AG20443 (cell line): ENCODE measurements around the gene SLC43A2.
"Not testable (repeated sequence)": the region's sequence is repeated elsewhere in the genome, so short reads cannot be mapped to it uniquely, and the experiment has no call there.

ENCODE experiments used
- DNase-seq: peaks from one replicate; pipeline ENCODE4 v3.0.0; 2012; ENCODE audit warnings: low spot score, mixed read lengths

SLC43A2 gene

DNA sequence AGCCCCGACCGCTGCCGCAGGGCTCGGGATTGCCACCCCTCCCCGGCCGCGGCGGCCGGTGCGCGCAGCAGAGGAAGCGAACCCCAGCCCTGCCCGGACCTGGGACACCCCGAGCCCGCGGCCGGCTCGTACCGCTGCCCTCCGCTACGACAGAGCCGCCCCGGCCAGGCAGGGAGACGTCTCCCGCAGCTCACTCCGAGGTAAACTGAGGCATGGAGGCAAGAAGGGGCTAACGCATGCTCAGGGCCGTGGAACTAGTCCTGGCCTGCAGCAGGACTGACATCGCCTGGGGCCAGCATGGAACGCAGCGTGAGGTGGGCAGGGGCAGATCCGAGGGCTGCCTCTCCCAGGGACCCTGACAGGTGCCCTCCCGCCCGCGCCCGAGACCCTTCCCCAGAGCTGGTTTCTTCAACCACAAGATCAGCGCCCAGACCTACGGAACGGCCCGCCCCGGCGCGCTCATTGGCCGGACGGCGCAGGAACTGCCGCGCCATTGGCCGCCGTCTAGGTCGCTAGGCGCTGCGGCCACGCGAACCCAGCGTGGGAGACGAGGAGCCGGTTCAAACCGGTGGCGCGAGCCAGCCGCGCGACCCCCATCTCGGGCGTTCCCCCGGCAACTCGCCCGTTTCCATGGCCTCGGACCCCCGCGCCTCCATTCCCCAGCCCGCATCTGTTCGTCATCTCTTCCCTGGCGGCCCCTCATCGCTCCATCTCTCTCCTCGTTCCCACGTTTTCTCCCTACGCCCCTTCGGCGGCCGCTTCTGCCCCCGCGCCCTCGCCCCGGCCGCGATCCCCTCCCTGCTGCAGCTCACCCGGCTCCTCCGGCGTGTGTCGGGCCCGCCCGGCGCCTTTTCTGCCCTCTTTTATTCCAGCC lies at the start of gene SLC43A2:
Gene SLC43A2 (minus strand): TSS at position 853 of the 874 bp plus-strand sequence. CDS start 960 bp downstream, outside the sequence.
- DNase-seq: peak; percentile 96

DNA sequence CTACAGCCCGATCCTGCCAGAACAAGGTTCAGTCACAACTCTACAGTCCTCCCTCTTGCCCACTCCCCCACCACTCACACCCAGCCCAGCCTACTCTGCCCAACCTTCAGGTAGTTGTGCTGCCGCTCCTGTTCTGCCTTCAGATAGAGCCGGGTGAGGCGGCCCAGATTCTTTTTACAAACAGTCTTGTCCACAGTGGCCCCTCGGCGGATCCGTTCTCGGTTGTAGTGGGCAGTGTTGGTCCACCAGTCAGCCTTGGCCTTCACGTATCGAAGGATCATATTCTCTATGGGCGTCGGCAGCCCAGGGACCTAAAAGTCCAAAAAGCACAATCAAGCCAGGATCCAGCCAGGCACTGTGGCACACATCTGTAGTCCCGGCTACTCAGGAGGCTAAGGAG lies 47.8 kb upstream of the SLC43A2 start:
- no peak for DNase-seq

DNA sequence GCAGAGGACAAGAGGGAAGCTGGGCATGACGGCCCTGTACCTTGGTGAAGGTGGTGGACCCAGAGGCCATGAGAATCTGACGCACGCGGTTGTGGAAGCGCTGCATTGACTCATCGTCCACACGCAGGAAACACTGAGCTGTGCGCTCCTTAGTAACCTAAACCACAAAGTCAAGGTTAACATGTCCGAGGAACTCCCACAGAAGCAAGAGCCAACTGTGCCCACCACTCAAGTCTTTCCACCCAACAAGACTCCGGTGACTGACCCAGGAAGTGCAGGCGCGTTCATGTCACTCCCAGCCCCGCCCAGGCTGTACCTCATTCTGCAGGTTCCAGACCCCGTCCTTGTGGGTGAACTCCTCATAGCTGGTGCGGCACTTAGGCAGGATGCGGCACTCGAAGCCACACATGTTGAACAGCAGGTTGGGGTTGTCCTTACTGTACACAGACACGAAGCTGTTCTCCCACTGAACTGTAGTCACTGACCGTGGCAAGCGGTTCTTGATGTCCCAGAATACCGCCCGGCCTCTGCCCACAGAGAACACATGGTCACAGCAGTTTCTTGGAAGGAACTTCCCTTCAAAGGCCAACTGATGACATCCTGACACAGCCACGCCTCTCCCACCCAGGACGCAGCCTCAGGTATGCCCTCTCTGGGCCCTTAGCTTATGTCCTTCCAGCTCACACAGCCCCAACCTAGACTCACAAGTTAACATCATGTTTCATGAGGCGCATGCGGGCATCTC lies 44.6 kb upstream of the SLC43A2 start:
- no peak for DNase-seq

DNA sequence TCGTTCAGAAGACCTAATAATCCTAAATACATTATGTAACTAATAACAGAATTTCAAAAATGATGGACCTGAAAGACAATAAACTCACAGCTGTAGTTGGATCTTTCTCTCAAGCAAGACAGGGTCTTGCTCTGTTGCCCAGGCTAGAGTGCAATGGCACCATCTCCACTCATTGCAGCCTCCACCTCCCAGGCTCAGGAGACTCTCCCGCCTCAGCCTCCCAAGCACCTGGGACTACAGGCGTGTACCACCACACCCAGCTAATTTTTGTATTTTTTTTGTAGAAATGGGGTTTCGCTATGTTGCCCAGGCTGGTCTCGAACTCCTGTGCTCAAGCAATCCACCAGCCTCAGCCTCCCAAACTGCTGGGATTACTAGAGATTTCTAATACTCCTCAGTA lies 35.3 kb upstream of the SLC43A2 start:
- DNase-seq: not testable (repeated sequence)

DNA sequence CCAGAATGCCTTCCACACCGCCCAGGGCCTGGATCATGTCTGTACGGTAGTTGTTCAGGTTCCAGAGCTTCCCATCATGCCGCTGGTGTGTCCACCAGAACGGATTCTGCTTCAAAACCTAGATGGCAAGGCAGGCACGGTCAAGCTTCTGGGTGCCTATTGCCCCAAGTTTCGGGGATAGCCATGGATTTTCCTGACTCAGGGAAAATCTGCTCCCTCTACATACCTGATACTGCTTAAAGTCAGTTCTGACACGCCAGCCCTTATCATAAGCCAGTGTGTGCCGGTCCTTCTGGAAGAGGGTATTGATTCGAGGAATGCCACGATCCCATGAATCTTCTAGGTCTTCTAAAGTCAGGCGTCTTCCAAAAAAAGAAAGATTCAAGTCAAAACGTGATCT lies 32.4 kb upstream of the SLC43A2 start:
- DNase-seq: no peak

DNA sequence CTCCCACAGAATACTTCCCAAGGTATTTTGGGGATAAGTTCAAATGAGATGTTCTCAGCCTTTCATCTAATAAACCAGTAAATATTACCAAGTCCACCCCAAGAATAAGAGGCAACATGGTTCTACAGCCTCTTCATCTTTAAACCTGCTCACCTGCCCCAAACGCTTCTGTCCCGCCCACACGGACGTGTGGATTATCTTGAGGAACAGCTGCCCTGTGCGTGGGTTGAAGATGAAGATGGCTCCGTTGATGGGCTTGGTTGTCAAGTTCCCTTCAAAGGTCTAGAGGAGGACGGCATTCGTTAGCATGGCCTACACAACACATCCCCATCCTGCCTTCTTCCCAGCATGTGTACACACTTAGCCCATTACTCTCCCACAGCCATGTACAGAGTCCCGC lies 29.5 kb upstream of the SLC43A2 start:
- no peak for DNase-seq

DNA sequence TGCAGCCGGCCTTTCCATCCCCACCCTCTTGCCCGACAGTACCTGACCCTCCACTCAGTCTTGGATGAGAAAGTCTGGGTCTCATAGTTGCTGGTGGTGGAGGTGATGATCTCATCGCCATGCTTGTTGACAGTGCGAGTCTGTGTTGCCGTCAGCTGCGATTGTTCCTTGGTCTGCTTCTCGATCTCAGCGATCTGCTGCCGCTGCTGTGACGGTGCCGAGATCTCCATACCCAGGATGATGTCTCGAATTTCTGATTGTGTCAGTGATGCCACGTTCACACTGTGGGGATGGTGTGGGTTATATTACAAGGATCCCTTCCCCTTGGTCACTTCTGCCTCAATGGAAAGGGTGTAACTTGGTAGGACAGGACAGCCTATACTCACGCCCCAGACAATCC lies 25.1 kb upstream of the SLC43A2 start:
- DNase-seq: no peak

DNA sequence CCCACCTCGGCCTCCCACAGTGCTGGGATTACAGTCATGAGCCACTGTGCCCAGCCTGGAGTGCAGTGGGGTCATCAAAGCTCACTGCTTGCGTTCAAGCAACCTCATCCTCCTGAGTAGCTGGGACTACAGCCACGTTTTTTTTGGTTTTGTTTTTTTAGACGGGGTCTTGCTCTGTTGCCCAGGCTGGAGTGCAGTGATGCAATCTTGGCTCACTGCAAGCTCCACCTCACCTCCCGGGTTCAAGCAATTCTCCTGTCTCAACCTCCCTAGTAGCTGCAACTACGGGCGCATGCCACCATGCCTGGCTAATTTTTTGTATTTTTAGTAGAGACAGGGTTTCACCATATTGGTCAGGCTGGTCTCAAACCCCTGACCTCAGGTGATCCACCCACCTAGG lies 24.2 kb upstream of the SLC43A2 start:
- DNase-seq: not testable (repeated sequence)

DNA sequence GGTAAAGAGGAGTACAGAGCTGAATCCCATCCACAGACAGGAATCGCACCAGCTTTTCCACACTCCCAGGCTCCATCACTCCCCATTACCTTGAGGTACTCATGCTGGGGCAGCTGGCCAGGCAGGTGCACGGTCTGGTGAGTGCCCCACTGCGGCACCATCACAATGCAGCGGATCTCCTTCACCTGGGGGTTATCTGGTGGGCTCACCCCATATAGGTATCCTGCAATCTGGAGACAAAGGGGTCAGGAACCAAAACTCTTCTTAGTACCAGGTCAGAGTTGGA lies 22.9 kb upstream of the SLC43A2 start:
- no peak for DNase-seq

DNA sequence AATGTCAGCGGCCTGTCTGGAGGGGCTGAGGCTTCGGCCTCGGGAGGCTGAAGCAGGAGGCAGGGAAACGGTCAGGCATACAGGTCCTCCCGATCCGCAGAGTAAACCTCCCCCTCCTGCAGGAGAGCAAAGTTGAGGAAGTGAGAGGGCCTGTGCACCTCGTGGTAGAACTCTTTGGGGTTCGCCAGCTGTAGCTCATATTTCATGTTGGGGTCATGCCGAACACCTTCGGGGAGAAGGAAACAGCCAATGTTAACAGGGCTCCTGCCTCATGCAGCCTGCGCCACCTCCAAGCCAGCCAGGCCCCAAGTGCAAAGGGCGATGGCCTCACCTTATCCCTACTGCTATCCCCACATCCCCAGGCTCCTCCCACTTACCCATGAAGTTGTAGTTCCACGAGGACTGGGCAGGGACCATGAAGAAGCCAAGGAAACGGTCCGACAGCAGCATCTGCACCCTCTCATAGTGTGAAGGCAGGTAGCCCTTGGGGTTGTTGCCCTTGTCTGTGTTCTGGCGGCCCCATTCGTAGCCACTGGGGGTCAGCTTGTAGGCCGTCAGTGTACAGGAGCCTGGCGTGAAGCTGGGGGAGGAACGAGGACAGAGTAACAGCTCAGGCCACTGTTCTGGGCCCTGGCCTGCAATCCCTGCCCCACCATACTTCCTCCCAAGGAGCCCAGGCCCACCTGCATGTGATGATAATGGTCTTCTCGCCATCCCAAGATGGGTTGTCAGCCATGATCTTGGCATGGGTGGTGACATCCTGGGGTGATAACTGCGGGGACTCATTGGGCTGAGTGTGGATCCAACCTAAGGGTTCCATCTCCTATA lies 22.3 kb upstream of the SLC43A2 start:
- no peak for DNase-seq

DNA sequence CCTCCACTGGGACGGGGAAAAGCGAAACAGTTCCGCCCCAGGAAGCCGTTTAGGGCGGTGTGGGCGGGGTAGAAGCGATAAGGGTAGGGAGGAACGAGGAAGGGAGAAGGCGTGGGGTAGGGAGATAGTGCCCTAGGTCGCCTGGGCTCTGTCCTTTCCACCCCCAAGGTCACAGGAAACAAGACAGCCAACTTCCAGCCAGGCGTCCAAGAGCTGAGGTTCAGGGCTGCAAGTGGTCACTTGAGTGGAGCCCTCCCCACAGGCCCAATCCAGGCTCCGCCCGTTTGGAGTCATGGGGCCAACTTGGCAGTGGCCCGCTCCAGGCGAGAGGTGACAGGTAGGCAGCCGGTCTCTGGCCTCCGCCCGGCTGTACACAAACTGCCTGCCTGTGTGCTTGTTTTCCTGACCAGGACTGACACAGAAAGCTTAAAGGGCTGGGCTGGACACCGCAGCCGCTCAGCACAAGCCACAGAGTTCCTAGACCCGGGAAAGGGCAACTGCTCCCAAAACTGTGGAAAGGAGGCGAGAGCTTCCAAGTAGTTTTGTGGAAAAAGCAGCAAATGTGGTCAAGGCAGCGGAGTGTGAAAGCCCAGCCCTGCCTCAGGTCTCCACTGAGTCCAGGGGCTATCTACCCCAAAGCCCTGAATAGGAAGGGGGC lies 21.3 kb upstream of the SLC43A2 start, which contains the start of gene RILP:
Gene RILP (minus strand): TSS at position 23 of the 658 bp plus-strand sequence. CDS start 62 bp downstream, outside the sequence.
- DNase-seq: peak; percentile 67

DNA sequence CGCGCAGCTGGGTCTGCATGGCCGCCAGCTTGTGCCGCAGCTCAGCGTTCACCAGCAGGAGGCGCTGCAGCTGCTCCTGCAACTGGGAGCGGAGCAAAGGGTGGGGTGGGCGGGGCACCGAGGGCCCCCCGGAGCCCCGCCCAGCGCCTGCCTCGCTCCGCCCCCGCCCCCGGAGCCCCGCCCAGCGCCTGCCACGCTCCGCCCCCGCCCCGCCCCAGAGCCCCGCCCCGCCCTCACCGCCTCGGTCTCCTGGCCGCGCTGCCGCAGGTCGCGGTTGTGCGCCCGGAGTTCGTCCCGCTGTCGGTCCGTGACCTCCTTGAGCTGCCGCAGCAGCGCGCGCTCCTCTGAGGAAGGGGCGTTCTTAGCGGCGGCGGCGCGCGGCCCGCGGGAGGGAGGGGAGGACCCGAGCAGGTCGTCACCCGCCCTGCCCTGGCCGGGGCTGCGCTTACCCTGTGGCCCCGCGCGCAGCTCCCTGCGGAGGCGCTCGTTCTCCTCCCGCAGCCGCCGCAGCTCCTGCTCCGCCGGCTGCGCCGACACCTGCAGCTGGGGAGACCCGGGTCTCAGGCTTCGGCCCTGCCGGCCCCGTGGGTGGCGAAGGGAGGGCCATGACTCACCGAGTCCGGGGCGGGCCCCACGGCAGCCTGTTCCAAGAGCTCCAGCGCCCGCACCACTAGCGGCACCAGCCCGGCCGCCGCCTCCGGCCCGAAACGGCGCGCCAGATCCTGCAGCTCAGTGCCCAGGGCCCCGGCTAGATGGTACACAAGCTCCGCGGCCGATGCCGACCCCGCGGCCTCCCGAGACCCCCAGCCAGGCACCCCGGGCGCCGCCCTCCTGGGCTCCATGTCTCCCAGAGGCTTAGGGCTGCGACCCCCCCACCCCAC lies 20.6 kb upstream of the SLC43A2 start:
- DNase-seq: peak; percentile 99

DNA sequence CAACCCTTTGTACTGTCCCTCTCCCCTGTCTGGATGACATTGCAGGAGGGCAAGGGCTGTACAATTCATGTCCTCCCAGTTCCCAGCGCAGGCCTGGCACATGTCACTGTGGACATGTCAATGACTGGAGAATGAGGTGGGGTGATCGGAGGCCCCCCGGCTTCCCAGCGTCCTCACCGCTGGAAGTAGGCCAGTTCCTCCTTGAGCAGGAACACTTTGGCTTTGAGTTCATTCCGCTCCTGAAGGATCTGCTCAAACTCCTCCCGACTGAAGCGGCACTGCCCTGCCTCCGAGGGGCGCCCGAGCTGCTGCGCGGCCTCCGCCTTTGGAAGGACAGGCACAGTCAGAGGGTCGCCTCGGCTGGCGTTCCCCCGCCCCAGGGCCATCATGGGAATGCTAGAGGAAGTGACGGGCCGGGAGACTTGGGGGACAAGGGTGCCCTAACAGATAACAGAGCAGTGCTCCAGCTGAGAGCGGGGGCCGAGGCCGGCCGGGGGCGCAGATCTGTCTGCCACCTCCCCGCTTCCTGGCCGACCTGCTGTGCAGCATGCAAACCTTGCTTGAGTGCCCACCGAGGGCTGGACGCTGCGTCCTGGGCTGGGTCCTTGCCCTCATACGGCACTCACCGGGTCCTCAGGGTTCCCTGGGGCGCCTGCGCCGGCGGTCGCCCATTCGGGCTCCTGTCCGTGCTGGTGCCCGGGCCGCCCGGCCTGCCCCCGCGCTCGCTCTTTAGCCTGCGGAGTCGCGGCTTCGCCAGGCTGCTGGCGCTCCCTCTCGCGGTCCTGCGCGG lies 19.7 kb upstream of the SLC43A2 start:
- DNase-seq: peak; percentile 31

DNA sequence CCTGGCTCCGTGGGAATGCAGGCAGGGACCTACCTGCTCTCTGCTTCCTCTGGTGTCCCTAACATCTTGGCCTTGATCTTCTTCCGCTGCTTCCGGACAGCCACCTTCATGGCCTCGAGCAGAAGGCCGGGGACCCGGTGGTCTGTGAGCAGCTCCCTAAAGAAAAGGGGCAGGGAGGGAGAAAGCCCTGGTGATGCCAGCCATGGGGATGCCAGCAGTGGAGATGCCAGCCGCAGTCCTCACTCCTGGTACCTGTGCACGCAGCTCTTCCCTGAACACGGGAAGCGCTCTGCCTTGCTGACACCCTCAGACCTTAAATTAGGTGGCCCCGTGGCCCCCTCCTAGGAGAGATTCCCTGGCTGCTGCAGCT lies 19.2 kb upstream of the SLC43A2 start:
- DNase-seq: no peak

DNA sequence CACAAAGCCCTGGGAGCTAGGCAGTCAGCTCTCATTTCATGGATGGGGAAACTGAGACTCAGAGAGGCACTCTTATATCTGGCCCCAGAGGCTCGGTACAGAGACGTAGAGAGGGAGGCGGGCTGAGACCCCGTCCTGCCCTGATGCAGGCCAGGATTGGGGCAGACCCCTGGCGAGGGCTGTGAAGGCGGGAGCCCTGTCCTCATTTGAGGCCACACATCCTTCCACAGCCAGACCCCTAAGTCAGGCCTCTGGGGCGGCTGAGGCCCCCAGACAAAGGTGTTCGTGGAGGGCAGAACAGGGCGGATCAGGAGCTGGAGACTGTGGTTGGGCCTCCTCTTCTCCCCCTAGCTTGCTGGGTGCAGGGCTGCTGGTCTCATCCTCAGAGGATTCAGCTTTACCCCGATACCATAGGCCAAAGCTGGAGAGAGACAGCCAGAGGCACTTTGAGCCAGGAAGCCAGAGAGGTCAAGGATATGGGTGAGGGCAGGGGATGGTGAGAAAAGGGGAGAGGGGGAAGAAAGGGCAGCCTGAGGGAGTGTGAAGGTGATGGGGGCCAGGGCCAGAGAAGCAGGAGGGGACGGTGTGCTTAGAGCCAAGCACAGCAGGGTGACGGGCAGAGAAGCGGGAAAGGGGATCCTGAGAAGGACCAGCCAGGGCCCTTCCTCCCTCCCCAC lies 17.7 kb upstream of the SLC43A2 start:
- no peak for DNase-seq

DNA sequence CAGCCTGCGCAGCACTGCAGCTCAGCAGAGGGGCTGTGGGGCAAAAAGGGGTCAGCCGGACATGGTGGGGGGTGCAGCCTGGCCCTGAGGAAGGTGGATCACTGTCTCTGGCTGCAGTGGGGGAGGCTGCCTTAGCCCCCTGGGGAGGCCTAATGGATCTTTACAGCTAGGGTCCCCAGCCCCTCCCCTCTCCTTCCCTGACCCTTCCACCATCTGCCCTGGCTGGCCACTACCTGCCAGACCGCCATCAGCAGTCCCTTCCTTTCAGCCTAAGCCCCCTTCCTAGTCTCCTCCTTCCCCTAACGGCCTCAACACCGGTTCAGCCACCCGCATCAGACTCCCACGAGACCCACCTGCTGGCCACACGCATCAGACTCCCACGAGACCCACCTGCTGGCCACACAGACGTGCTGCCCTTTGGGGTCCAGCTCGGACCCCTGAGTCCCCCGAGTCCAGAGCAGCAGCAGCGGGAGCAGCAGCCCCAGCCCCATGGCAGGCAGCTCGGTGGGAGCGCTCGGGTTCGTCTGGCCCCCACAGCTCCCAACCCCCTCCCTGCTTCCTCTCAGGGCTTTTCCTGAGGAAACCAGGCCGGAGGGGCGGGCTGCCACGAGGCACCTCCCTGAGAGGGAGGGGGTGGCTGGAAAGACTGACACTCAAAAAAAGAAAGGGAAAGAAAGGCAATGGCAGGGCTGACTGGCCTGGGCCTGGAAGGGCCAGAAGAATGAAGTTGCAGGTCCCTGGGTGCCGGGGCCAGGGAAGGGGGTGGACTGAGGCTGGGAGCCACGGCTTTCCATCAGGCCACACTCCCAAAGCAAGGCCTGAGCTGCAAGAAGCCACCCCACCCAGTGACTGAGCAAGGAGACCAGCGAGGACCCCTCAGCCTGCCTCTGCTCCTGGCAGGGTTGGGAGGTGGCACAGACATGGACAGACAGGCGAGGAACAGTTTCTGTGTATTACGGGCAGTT lies 16.9 kb upstream of the SLC43A2 start, which contains the start of gene SCARF1:
Gene SCARF1 (minus strand): TSS at position 526 of the 965 bp plus-strand sequence. CDS start 35 bp downstream, at position 491.
- DNase-seq: no peak

DNA sequence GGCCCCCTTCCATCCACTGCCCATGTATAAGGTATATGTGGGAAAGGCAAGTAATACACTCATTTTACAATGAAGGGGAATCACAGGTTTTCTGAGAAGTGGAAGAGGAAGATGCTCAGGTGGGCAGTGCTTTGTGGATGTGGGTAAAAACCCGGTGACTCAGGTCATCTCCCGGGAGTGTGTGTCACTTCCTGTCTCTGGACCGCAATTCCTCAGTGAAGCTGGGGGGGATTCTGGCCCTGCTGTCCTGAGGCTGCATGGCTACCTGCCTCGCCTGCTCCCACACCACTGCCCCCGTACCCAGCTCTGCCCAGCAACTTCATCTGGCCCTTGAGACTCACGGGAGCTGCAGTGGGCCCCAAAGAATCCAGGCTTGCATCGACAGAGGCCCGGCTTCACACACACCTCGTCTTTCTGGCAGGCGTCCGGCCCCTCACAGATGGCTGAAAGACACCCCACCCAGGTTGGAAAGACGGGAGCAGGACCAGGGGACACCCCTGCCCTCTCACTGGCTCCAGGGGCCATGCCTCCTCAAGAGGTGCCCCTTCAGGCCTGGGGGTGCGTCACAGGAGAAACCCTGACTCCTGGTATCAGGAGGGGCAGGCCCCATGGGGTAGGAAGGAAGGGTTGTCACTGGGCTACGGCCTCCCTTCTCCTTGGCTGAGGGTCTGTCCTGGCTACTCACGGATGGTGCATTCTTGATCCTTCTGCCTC lies 16.0 kb upstream of the SLC43A2 start:
- DNase-seq: peak; percentile 25
